ENCODE data around the gene SPAG16. TPM values are rescaled to one million over a fixed set of nuclear protein-coding genes. Genes with fewer than 3 reads are reported as not detected.

SPAG16 gene
- total RNA-seq, 4 donors from 2014 or later: 25.5 to 42.7 (median 27.8) TPM

DNA sequence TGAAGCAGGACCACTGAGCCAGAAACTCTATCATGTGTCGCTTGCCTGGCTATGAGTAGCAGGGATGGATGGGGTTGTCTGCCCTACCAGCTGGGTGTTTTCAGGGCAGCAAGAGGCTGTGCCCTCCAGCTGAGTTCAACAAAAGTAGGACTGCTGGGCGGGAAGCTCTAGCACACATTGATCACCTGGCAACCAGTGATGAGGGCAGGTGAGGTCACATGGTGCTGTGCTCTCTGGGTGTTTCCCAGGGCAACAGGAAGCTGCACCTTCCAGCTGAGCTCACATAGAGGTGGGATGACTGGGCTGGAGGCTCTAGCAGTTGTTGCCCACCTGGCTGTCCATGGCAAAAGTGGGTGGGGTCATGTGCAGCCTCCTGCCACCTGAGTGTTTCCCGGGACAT is 639.3 kb downstream of the SPAG16 start:
- Histone ChIP-seq H3K27me3 (no peaks in the 10 kb centered on the region), H3K9me3 (peaks cover 0 to 38% (median 5%) of the 10 kb centered on the region in 4 donors), H3K4me1 (no peaks in the 10 kb centered on the region), H3K27ac (no peak overlapping the region), H3K36me3 (no peaks in the 10 kb centered on the region), H3K4me3 (no peak overlapping the region)
- DNase-seq (ENCODE audit: low spot score in 2 of 2): no peak
- 93% methylated on average over 3 of the region's 3 CpGs for WGBS, 2 donors
- TF ChIP-seq EP300 (IDR thresholded peaks at IDR 0.05) (no peak), POLR2A (IDR thresholded peaks at IDR 0.05) (no peak)
- TF ChIP-seq, protein P1, sequence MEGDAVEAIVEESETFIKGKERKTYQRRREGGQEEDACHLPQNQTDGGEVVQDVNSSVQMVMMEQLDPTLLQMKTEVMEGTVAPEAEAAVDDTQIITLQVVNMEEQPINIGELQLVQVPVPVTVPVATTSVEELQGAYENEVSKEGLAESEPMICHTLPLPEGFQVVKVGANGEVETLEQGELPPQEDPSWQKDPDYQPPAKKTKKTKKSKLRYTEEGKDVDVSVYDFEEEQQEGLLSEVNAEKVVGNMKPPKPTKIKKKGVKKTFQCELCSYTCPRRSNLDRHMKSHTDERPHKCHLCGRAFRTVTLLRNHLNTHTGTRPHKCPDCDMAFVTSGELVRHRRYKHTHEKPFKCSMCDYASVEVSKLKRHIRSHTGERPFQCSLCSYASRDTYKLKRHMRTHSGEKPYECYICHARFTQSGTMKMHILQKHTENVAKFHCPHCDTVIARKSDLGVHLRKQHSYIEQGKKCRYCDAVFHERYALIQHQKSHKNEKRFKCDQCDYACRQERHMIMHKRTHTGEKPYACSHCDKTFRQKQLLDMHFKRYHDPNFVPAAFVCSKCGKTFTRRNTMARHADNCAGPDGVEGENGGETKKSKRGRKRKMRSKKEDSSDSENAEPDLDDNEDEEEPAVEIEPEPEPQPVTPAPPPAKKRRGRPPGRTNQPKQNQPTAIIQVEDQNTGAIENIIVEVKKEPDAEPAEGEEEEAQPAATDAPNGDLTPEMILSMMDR (IDR thresholded peaks at IDR 0.05): no peak

DNA sequence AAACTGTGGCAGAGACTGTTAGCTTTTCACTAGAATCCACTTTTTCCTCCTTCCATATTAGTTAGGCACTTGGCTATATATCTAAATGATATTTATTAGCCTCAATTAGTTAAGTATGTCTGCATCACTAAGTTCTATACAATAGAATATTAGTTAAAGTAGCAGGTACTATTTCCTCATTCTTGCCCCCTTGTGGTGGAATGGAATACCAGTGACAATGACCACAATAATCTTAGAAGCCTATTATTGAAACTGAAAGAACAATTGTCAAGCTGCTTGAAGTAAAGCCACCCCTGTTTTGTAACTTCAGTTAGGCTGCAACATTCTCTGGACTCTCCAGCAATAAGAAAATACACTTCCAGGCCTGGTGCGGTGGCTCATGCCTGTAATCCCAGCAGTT is 650.3 kb downstream of the SPAG16 start:
- no peaks in the 10 kb centered on the region for H3K27me3 ChIP-seq
- 90 to 96% methylated on average over 1 of the region's 1 CpG for WGBS, 2 donors

DNA sequence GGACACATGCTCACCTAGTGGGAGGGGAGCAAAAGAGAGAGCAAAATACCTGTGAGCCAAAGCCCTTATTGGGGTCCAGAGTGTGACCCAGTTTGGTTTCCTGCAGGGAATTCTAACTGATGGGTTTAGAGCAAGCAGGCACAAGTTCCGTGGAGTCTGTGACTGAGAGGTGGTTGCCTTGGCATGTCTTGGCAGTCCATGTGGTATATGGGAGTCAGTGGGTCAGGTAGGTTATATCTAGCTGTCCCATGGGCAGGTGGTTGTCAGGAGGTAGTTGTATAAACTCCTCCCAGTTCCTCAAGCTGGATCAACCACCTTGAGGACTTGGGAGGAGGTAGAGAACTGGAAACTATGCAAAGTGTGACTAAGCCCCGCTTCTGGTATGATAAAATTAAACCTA is 673.8 kb downstream of the SPAG16 start:
- Histone ChIP-seq H3K4me1 (no peaks in the 10 kb centered on the region), H3K9me3 (no peaks in the 10 kb centered on the region), H3K4me3 (no peak overlapping the region), H3K36me3 (no peaks in the 10 kb centered on the region), H3K27ac (no peak overlapping the region), H3K27me3 (no peaks in the 10 kb centered on the region)
- no peak for DNase-seq (ENCODE audit: low spot score in 2 of 2)
- TF ChIP-seq POLR2A (IDR thresholded peaks at IDR 0.05): no peak
- no peak for TF ChIP-seq EP300 (IDR thresholded peaks at IDR 0.05)
- TF ChIP-seq, protein P1 (IDR thresholded peaks at IDR 0.05): no peak
- 80 to 82% methylated on average over 2 of the region's 2 CpGs for WGBS, 2 donors

More for the DNA sequence above, 650.3 kb downstream of the SPAG16 start:
- TF ChIP-seq, protein P1 (IDR thresholded peaks at IDR 0.05): peak in 2 of 5 experiments; percentile 19 to 20
- TF ChIP-seq POLR2A (IDR thresholded peaks at IDR 0.05): no peak
- no peaks in the 10 kb centered on the region for H3K4me1 ChIP-seq
- H3K36me3 ChIP-seq: no peaks in the 10 kb centered on the region
- H3K9me3 ChIP-seq: no peaks in the 10 kb centered on the region
- no peak overlapping the region for H3K4me3 ChIP-seq
- peak in 1 of 2 donors; percentile 7 for DNase-seq (ENCODE audit: low spot score in 2 of 2)
- no peak overlapping the region for H3K27ac ChIP-seq

DNA sequence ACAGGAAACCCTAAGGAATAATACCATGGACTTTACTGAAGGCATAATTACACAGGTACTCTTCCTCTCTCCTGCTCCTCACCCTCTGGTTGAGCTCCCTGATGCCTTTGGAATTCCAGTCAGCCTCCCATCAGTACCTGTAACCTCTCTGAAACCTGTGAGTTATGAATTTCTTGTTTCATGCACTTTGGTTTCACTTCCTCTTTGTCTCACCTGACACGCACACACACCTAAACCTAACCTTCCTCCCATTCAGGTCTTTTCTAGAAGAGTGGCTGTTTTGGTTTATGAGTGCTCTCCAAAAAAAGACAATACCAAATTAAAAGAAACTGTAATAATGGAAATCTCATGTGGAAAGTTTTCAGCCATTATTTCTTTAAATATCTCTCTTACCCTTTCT is 675.3 kb downstream of the SPAG16 start:
- 95 to 97% methylated on average over 1 of the region's 1 CpG for WGBS, 2 donors
- Histone ChIP-seq H3K4me3 (no peak overlapping the region), H3K36me3 (no peaks in the 10 kb centered on the region), H3K4me1 (no peaks in the 10 kb centered on the region), H3K9me3 (no peaks in the 10 kb centered on the region), H3K27me3 (no peaks in the 10 kb centered on the region), H3K27ac (no peak overlapping the region)
- TF ChIP-seq, protein P1 (IDR thresholded peaks at IDR 0.05): no peak
- TF ChIP-seq POLR2A (IDR thresholded peaks at IDR 0.05): no peak
- TF ChIP-seq EP300 (IDR thresholded peaks at IDR 0.05): no peak
- DNase-seq (ENCODE audit: low spot score in 2 of 2): no peak

DNA sequence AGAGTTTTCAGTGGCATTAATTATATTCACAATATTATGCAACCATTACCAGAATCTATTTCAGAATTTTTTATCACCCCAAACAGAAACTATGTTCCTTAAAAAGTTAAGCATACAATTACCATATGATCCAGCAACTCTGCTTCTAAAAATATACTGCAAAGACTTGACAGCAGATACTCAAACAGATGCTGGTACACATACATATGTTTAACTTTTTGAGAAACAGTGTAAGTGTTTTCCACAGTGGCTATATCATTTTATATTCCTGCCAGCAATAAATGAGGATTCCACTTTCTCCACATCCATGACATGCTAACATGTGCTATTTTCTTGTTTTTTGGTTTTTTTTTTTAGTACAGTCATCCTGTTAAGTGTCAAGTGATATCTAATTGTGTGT is 687.3 kb downstream of the SPAG16 start:
- H3K4me1 ChIP-seq: no peaks in the 10 kb centered on the region
- H3K27ac ChIP-seq: no peak overlapping the region
- H3K9me3 ChIP-seq: no peaks in the 10 kb centered on the region
- no peaks in the 10 kb centered on the region for H3K27me3 ChIP-seq
- no peak overlapping the region for H3K4me3 ChIP-seq
- no peak for DNase-seq (ENCODE audit: low spot score in 2 of 2)
- H3K36me3 ChIP-seq: no peaks in the 10 kb centered on the region
- TF ChIP-seq EP300 (IDR thresholded peaks at IDR 0.05) (no peak), POLR2A (IDR thresholded peaks at IDR 0.05) (no peak)
- TF ChIP-seq, protein P1 (IDR thresholded peaks at IDR 0.05): no peak

Data from tibial nerve (tissue), 4 donors.